Mucosa of rectum (tissue), 2 donors: ENCODE measurements around the gene STK11IP.

Experiments used
- H3K27ac ChIP-seq, 2 donors: one replicate each; pipeline ENCODE4 v1.7.0; 2013; ENCODE audit warnings: inconsistent platforms in 2 of 2, low read depth in 2 of 2, low read length in 2 of 2
- H3K27me3 ChIP-seq, 2 donors: one replicate each; pipeline ENCODE4 v1.7.0; 2013; ENCODE audit warnings: low read length in 2 of 2; ENCODE audit not compliant: control insufficient read depth in 2 of 2, insufficient read depth in 2 of 2
- H3K36me3 ChIP-seq, 2 donors: one replicate each; pipeline ENCODE4 v1.7.0; 2013; ENCODE audit warnings: low read length in 2 of 2; ENCODE audit not compliant: control insufficient read depth in 2 of 2, insufficient read depth in 2 of 2
- H3K4me1 ChIP-seq, 2 donors: one replicate each; pipeline ENCODE4 v1.7.0; 2013; ENCODE audit warnings: low read length in 2 of 2, mild to moderate bottlenecking in 1 of 2; ENCODE audit not compliant: control insufficient read depth in 2 of 2, insufficient read depth in 2 of 2
- H3K4me3 ChIP-seq, 2 donors: one replicate each; pipeline ENCODE4 v1.7.0; 2013; ENCODE audit warnings: low read length in 2 of 2
- H3K9ac ChIP-seq, 2 donors: one replicate each; pipeline ENCODE4 v1.7.0; 2013; ENCODE audit warnings: low read length in 2 of 2, low read depth in 1 of 2, mild to moderate bottlenecking in 1 of 2
- H3K9me3 ChIP-seq, 2 donors: one replicate each; pipeline ENCODE4 v1.7.0; 2013; ENCODE audit warnings: low read length in 2 of 2; ENCODE audit not compliant: control insufficient read depth in 2 of 2
- donor health status: healthy.
- donor health status: Normal muscosa, but diverticular disease.

STK11IP gene

GRCh38 chr2:219665926-219666325, 68.3 kb downstream of the STK11IP start:
- Histone ChIP-seq H3K9me3 (no peaks in the 10 kb centered on the region), H3K27ac (no peak overlapping the region), H3K4me1 (no peaks in the 10 kb centered on the region), H3K27me3 (peaks cover 0 to under 1% of the 10 kb centered on the region in 2 donors), H3K9ac (no peak overlapping the region), H3K36me3 (no peaks in the 10 kb centered on the region), H3K4me3 (no peak overlapping the region)
